ENCODE data around the gene NUSAP1. TPM values are rescaled to one million over a fixed set of nuclear protein-coding genes. Genes with fewer than 3 reads are reported as not detected.

Gene NUSAP1
- total and polyA plus RNA-seq, 7 donors, result 0.16 to 34.7 (median 5.4) TPM

GRCh38 chr15:41285285-41285684 lies 47.4 kb upstream of the NUSAP1 start:
- 39 to 44% methylated on average over 7 of the region's 7 CpGs for WGBS, 2 donors
- Histone ChIP-seq H3K27ac (peak overlapping the region; percentile 90 to 96 (median 92)), H3K36me3 (peaks cover 8 to 47% (median 22%) of the 10 kb centered on the region in 4 donors), H3K4me3 (peak overlapping the region; percentile 80 to 98 (median 92)), H3K27me3 (no peaks in the 10 kb centered on the region), H3K4me1 (peaks cover 0 to 30% (median 22%) of the 10 kb centered on the region in 4 donors), H3K9me3 (no peaks in the 10 kb centered on the region)
- intact Hi-C loops (cut with DNase I), result no loop called here
- DNase-seq, result no peak
- TF ChIP-seq POLR2A (IDR thresholded peaks at IDR 0.05) (no peak), EP300 (IDR thresholded peaks at IDR 0.05) (no peak), POLR2AphosphoS5 (IDR thresholded peaks at IDR 0.05) (no peak)

- TF ChIP-seq EP300 (IDR thresholded peaks at IDR 0.05) (no peak), POLR2AphosphoS5 (IDR thresholded peaks at IDR 0.05) (no peak)
- 89 to 95% methylated on average over 6 of the region's 6 CpGs for WGBS, 2 donors
- H3K27ac ChIP-seq, result no peak overlapping the region
- peaks cover 0 to 30% (median 22%) of the 10 kb centered on the region in 4 donors for H3K4me1 ChIP-seq
- no peaks in the 10 kb centered on the region for H3K9me3 ChIP-seq
- H3K36me3 ChIP-seq, result peaks cover 8 to 62% (median 22%) of the 10 kb centered on the region in 4 donors
- H3K27me3 ChIP-seq, result no peaks in the 10 kb centered on the region
- no peak overlapping the region for H3K4me3 ChIP-seq
- no peak for DNase-seq
- intact Hi-C loops (cut with DNase I), result no loop called here
Measured at GRCh38 chr15:41286665-41287333, 45.9 kb upstream of the NUSAP1 start.

- WGBS, 2 donors, result 87 to 88% methylated on average over 1 of the region's 1 CpG
- Histone ChIP-seq H3K4me1 (peaks cover 0 to 30% (median 23%) of the 10 kb centered on the region in 4 donors), H3K9me3 (no peaks in the 10 kb centered on the region), H3K27me3 (no peaks in the 10 kb centered on the region), H3K27ac (no peak overlapping the region), H3K4me3 (no peak overlapping the region), H3K36me3 (peaks cover 8 to 73% (median 22%) of the 10 kb centered on the region in 4 donors)
- TF ChIP-seq CTCF (IDR thresholded peaks at IDR 0.05) (no peak), EP300 (IDR thresholded peaks at IDR 0.05) (no peak), POLR2A (IDR thresholded peaks at IDR 0.05) (no peak), POLR2AphosphoS5 (IDR thresholded peaks at IDR 0.05) (no peak)
- no peak for DNase-seq
- intact Hi-C loops (cut with DNase I), result no loop called here
Measured at GRCh38 chr15:41288464-41288863, 44.2 kb upstream of the NUSAP1 start.

GRCh38 chr15:41289953-41290352 lies 42.7 kb upstream of the NUSAP1 start:
- no peak for DNase-seq
- Histone ChIP-seq H3K27ac (no peak overlapping the region), H3K9me3 (no peaks in the 10 kb centered on the region), H3K27me3 (no peaks in the 10 kb centered on the region), H3K4me3 (no peak overlapping the region), H3K4me1 (peaks cover 0 to 29% (median 21%) of the 10 kb centered on the region in 4 donors), H3K36me3 (peaks cover 8 to 80% (median 22%) of the 10 kb centered on the region in 4 donors)
- 80 to 91% methylated on average over 2 of the region's 2 CpGs for WGBS, 2 donors
- intact Hi-C loops (cut with DNase I), result no loop called here
- no peak for TF ChIP-seq CTCF (IDR thresholded peaks at IDR 0.05)
- no peak for TF ChIP-seq POLR2A (IDR thresholded peaks at IDR 0.05)
- TF ChIP-seq POLR2AphosphoS5 (IDR thresholded peaks at IDR 0.05), result no peak
- no peak for TF ChIP-seq EP300 (IDR thresholded peaks at IDR 0.05)

GRCh38 chr15:41291065-41291631 lies 41.5 kb upstream of the NUSAP1 start:
- 66 to 87% methylated on average over 9 of the region's 9 CpGs for WGBS, 2 donors
- no peak for DNase-seq
- Histone ChIP-seq H3K4me1 (peaks cover 0 to 19% (median 12%) of the 10 kb centered on the region in 4 donors), H3K27ac (no peak overlapping the region), H3K27me3 (no peaks in the 10 kb centered on the region), H3K9me3 (no peaks in the 10 kb centered on the region), H3K36me3 (peaks cover 8 to 81% (median 22%) of the 10 kb centered on the region in 4 donors), H3K4me3 (no peak overlapping the region)
- TF ChIP-seq POLR2A (IDR thresholded peaks at IDR 0.05) (no peak), POLR2AphosphoS5 (IDR thresholded peaks at IDR 0.05) (no peak), CTCF (IDR thresholded peaks at IDR 0.05) (no peak), EP300 (IDR thresholded peaks at IDR 0.05) (no peak)
- intact Hi-C loops (cut with DNase I), result no loop called here

Data from sigmoid colon (tissue), 7 donors.